Measurements from ENCODE around the gene PLD4.

Gene PLD4

GRCh38 chr14:104924421-104925213, at the start of gene PLD4:
Gene PLD4, plus strand, starts transcription at chr14:104924879. Its CDS starts 2,262 bp downstream, at chr14:104927141.
- Histone ChIP-seq H3K4me1 (ENCODE audit: insufficient read depth, low read length) (no peaks in the 10 kb centered on the region), H3K4me3 (ENCODE audit: low read depth in 1 of 2, low read length in 2 of 2) (no peak within 1 kb of the TSS), H3K27me3 (ENCODE audit: control insufficient read depth in 1 of 2, insufficient read depth in 2 of 2, low read length in 2 of 2) (no peaks in the 10 kb centered on the region), H3K9ac (ENCODE audit: low read length) (no peak within 1 kb of the TSS), H3K27ac (ENCODE audit: low read depth, low read length) (no peak within 1 kb of the TSS), H3K9me3 (ENCODE audit: low read length) (no peaks in the 10 kb centered on the region), H3K36me3 (ENCODE audit: insufficient read depth, low read length) (no peaks in the 10 kb centered on the region)

GRCh38 chr14:104875412-104875751, 49.3 kb upstream of the PLD4 start:
- no peaks in the 10 kb centered on the region for H3K9me3 ChIP-seq (ENCODE audit: low read length)
- no peak overlapping the region for H3K4me3 ChIP-seq (ENCODE audit: low read depth in 1 of 2, low read length in 2 of 2)
- H3K9ac ChIP-seq (ENCODE audit: low read length): no peak overlapping the region
- H3K36me3 ChIP-seq (ENCODE audit: insufficient read depth, low read length): peaks cover 2% of the 10 kb centered on the region
- no peak overlapping the region for H3K27ac ChIP-seq (ENCODE audit: low read depth, low read length)
- no peaks in the 10 kb centered on the region for H3K4me1 ChIP-seq (ENCODE audit: insufficient read depth, low read length)
- H3K27me3 ChIP-seq (ENCODE audit: control insufficient read depth in 1 of 2, insufficient read depth in 2 of 2, low read length in 2 of 2): no peaks in the 10 kb centered on the region

- Histone ChIP-seq H3K36me3 (ENCODE audit: insufficient read depth, low read length) (peaks cover 6% of the 10 kb centered on the region), H3K9me3 (ENCODE audit: low read length) (no peaks in the 10 kb centered on the region), H3K4me1 (ENCODE audit: insufficient read depth, low read length) (no peaks in the 10 kb centered on the region), H3K9ac (ENCODE audit: low read length) (no peak overlapping the region), H3K27me3 (ENCODE audit: control insufficient read depth in 1 of 2, insufficient read depth in 2 of 2, low read length in 2 of 2) (no peaks in the 10 kb centered on the region), H3K4me3 (ENCODE audit: low read depth in 1 of 2, low read length in 2 of 2) (no peak overlapping the region), H3K27ac (ENCODE audit: low read depth, low read length) (no peak overlapping the region)
Measured at GRCh38 chr14:104875811-104876210, 48.9 kb upstream of the PLD4 start.

GRCh38 chr14:104876251-104876699, 48.4 kb upstream of the PLD4 start:
- no peaks in the 10 kb centered on the region for H3K4me1 ChIP-seq (ENCODE audit: insufficient read depth, low read length)
- no peak overlapping the region for H3K4me3 ChIP-seq (ENCODE audit: low read depth in 1 of 2, low read length in 2 of 2)
- H3K27ac ChIP-seq (ENCODE audit: low read depth, low read length): no peak overlapping the region
- peaks cover 8% of the 10 kb centered on the region for H3K36me3 ChIP-seq (ENCODE audit: insufficient read depth, low read length)
- no peaks in the 10 kb centered on the region for H3K27me3 ChIP-seq (ENCODE audit: control insufficient read depth in 1 of 2, insufficient read depth in 2 of 2, low read length in 2 of 2)
- H3K9ac ChIP-seq (ENCODE audit: low read length): no peak overlapping the region
- no peaks in the 10 kb centered on the region for H3K9me3 ChIP-seq (ENCODE audit: low read length)

- Histone ChIP-seq H3K4me1 (ENCODE audit: insufficient read depth, low read length) (no peaks in the 10 kb centered on the region), H3K4me3 (ENCODE audit: low read depth in 1 of 2, low read length in 2 of 2) (no peak overlapping the region), H3K9ac (ENCODE audit: low read length) (no peak overlapping the region), H3K27me3 (ENCODE audit: control insufficient read depth in 1 of 2, insufficient read depth in 2 of 2, low read length in 2 of 2) (no peaks in the 10 kb centered on the region), H3K9me3 (ENCODE audit: low read length) (no peaks in the 10 kb centered on the region), H3K36me3 (ENCODE audit: insufficient read depth, low read length) (peaks cover 8% of the 10 kb centered on the region), H3K27ac (ENCODE audit: low read depth, low read length) (no peak overlapping the region)
Measured at GRCh38 chr14:104877066-104877805, 47.4 kb upstream of the PLD4 start.

- H3K27ac ChIP-seq (ENCODE audit: low read depth, low read length): no peak overlapping the region
- no peak overlapping the region for H3K9ac ChIP-seq (ENCODE audit: low read length)
- no peak overlapping the region for H3K4me3 ChIP-seq (ENCODE audit: low read depth in 1 of 2, low read length in 2 of 2)
- no peaks in the 10 kb centered on the region for H3K9me3 ChIP-seq (ENCODE audit: low read length)
- H3K4me1 ChIP-seq (ENCODE audit: insufficient read depth, low read length): no peaks in the 10 kb centered on the region
- H3K27me3 ChIP-seq (ENCODE audit: control insufficient read depth in 1 of 2, insufficient read depth in 2 of 2, low read length in 2 of 2): no peaks in the 10 kb centered on the region
- peaks cover 8% of the 10 kb centered on the region for H3K36me3 ChIP-seq (ENCODE audit: insufficient read depth, low read length)
Measured at GRCh38 chr14:104877806-104878550, 46.7 kb upstream of the PLD4 start.

- Histone ChIP-seq H3K36me3 (ENCODE audit: insufficient read depth, low read length) (peaks cover 11% of the 10 kb centered on the region), H3K27ac (ENCODE audit: low read depth, low read length) (no peak overlapping the region), H3K9ac (ENCODE audit: low read length) (no peak overlapping the region), H3K4me1 (ENCODE audit: insufficient read depth, low read length) (no peaks in the 10 kb centered on the region), H3K9me3 (ENCODE audit: low read length) (no peaks in the 10 kb centered on the region), H3K4me3 (ENCODE audit: low read depth in 1 of 2, low read length in 2 of 2) (no peak overlapping the region), H3K27me3 (ENCODE audit: control insufficient read depth in 1 of 2, insufficient read depth in 2 of 2, low read length in 2 of 2) (no peaks in the 10 kb centered on the region)
Measured at GRCh38 chr14:104878582-104878981, 46.1 kb upstream of the PLD4 start.

GRCh38 chr14:104879201-104879982, 45.3 kb upstream of the PLD4 start:
- Histone ChIP-seq H3K27ac (ENCODE audit: low read depth, low read length) (no peak overlapping the region), H3K36me3 (ENCODE audit: insufficient read depth, low read length) (peaks cover 15% of the 10 kb centered on the region), H3K9ac (ENCODE audit: low read length) (no peak overlapping the region), H3K4me3 (ENCODE audit: low read depth in 1 of 2, low read length in 2 of 2) (no peak overlapping the region), H3K9me3 (ENCODE audit: low read length) (no peaks in the 10 kb centered on the region), H3K4me1 (ENCODE audit: insufficient read depth, low read length) (no peaks in the 10 kb centered on the region), H3K27me3 (ENCODE audit: control insufficient read depth in 1 of 2, insufficient read depth in 2 of 2, low read length in 2 of 2) (no peaks in the 10 kb centered on the region)

GRCh38 chr14:104879983-104880565, 44.6 kb upstream of the PLD4 start:
- Histone ChIP-seq H3K4me3 (ENCODE audit: low read depth in 1 of 2, low read length in 2 of 2) (no peak overlapping the region), H3K36me3 (ENCODE audit: insufficient read depth, low read length) (peaks cover 15% of the 10 kb centered on the region), H3K27me3 (ENCODE audit: control insufficient read depth in 1 of 2, insufficient read depth in 2 of 2, low read length in 2 of 2) (no peaks in the 10 kb centered on the region), H3K9ac (ENCODE audit: low read length) (no peak overlapping the region), H3K4me1 (ENCODE audit: insufficient read depth, low read length) (no peaks in the 10 kb centered on the region), H3K9me3 (ENCODE audit: low read length) (no peaks in the 10 kb centered on the region), H3K27ac (ENCODE audit: low read depth, low read length) (no peak overlapping the region)

- no peaks in the 10 kb centered on the region for H3K4me1 ChIP-seq (ENCODE audit: insufficient read depth, low read length)
- no peak overlapping the region for H3K9ac ChIP-seq (ENCODE audit: low read length)
- no peaks in the 10 kb centered on the region for H3K27me3 ChIP-seq (ENCODE audit: control insufficient read depth in 1 of 2, insufficient read depth in 2 of 2, low read length in 2 of 2)
- no peak overlapping the region for H3K27ac ChIP-seq (ENCODE audit: low read depth, low read length)
- no peak overlapping the region for H3K4me3 ChIP-seq (ENCODE audit: low read depth in 1 of 2, low read length in 2 of 2)
- H3K9me3 ChIP-seq (ENCODE audit: low read length): no peaks in the 10 kb centered on the region
- peaks cover 15% of the 10 kb centered on the region for H3K36me3 ChIP-seq (ENCODE audit: insufficient read depth, low read length)
Measured at GRCh38 chr14:104880584-104881210, 44.0 kb upstream of the PLD4 start.
